Renal cortex interstitium (tissue), 11 donors: ENCODE measurements around the gene ITGA3. TPM values are rescaled to one million over a fixed set of nuclear protein-coding genes. Genes with fewer than 3 reads are reported as not detected.

Experiments used
- DNase-seq, 11 donors: peaks; one replicate each; pipeline ENCODE4 v3.0.0-alpha.2; 2013; ENCODE audit warnings: low read depth in 9 of 11, low spot score in 4 of 11; ENCODE audit errors: extremely low read depth in 1 of 11
- polyA plus RNA-seq, 3 donors: library from polyadenylated mRNA; unstranded; fragments of 120-200 nt; gene quantifications; one replicate each; pipeline ENCODE4 v1.2.1, GENCODE V29; 2013; ENCODE audit not compliant: insufficient read length in 3 of 3

The ITGA3 gene
- polyA plus RNA-seq, 3 donors = 84.1 to 101 (median 93.0) TPM

GRCh38 chr17:50079334-50080095 lies 23.6 kb downstream of the ITGA3 start:
- no peak for DNase-seq

- no peak for DNase-seq
Measured at GRCh38 chr17:50080096-50080480, 24.2 kb downstream of the ITGA3 start.

GRCh38 chr17:50080827-50081226 lies 24.9 kb downstream of the ITGA3 start:
- DNase-seq = no peak

GRCh38 chr17:50081757-50082156 lies 25.8 kb downstream of the ITGA3 start:
- no peak for DNase-seq

GRCh38 chr17:50087246-50087911 lies 31.5 kb downstream of the ITGA3 start:
- DNase-seq = peak in 4 of 11 donors; percentile 36 to 48 (median 43)

GRCh38 chr17:50087912-50088405 lies 32.0 kb downstream of the ITGA3 start:
- DNase-seq = no peak

- DNase-seq = no peak
Measured at GRCh38 chr17:50088952-50089825, 33.3 kb downstream of the ITGA3 start.

GRCh38 chr17:50090071-50090470 lies 34.2 kb downstream of the ITGA3 start:
- DNase-seq = no peak

GRCh38 chr17:50090971-50091917 lies 35.3 kb downstream of the ITGA3 start:
- no peak for DNase-seq

GRCh38 chr17:50091918-50092285 lies 36.0 kb downstream of the ITGA3 start:
- no peak for DNase-seq

- DNase-seq = no peak
Measured at GRCh38 chr17:50093246-50093645, 37.3 kb downstream of the ITGA3 start.

GRCh38 chr17:50093807-50094206 lies 37.9 kb downstream of the ITGA3 start:
- no peak for DNase-seq

- DNase-seq = peak in 10 of 11 donors; percentile 83 to 95 (median 88)
Measured at GRCh38 chr17:50094243-50094752, 38.4 kb downstream of the ITGA3 start.

GRCh38 chr17:50094753-50095619 lies 39.1 kb downstream of the ITGA3 start, which contains the start of gene PDK2:
Gene PDK2 (plus strand): TSS chr17:50095351. CDS start chr17:50095436, 85 bp downstream.
- DNase-seq = peak; percentile 81 to 97 (median 94)

- DNase-seq = no peak
Measured at GRCh38 chr17:50095626-50096037, 39.7 kb downstream of the ITGA3 start.

GRCh38 chr17:50096092-50096491 lies 40.2 kb downstream of the ITGA3 start:
- DNase-seq = no peak

- DNase-seq = no peak
Measured at GRCh38 chr17:50096758-50097157, 40.8 kb downstream of the ITGA3 start.
